ENCODE results near the gene STK26. TPM values are rescaled to one million over a fixed set of nuclear protein-coding genes. Genes with fewer than 3 reads are reported as not detected.

Gene STK26
- 1 to 10 TPM; 2.7 to 4.0 (median 3.4) TPM for total RNA-seq
- long read RNA-seq, partial matches to known transcripts = 0 of 1 reads
- long read RNA-seq, other reads (novel, unspliced or antisense) = 0 of 1 reads

GRCh38 chrX:132022967-132023895 lies at the start of gene STK26:
STK26 (plus strand) TSS chrX:132023302; CDS start chrX:132023618, 316 bp downstream.
- ATAC-seq = peak; percentile 94 to 97 (median 95)
- Histone ChIP-seq H3K27me3 (peaks cover 0 to 10% of the 10 kb centered on the region in 2 donors), H3K4me1 (no peaks in the 10 kb centered on the region), H3K36me3 (no peaks in the 10 kb centered on the region), H3K27ac (peak within 1 kb of the TSS in 2 of 3 donors; percentile 22 to 49), H3K4me3 (peak within 1 kb of the TSS; percentile 56 to 66 (median 59)), H3K9me3 (no peaks in the 10 kb centered on the region)
- WGBS (ENCODE audit: insufficient coverage, low coverage, low lambda C conversion rate, missing lambda C conversion rate) = 34% methylated on average over 10 of the region's 73 CpGs
- intact Hi-C loops (cut with DNase I) = no loop called here
- DNase-seq = peak; percentile 75 to 82 (median 79)
- TF ChIP-seq CTCF (IDR thresholded peaks at IDR 0.05) (no peak), POLR2A (IDR thresholded peaks at IDR 0.05) (peak; percentile 74)

- DNase-seq = no peak
- intact Hi-C loops (cut with DNase I) = no loop called here
- Histone ChIP-seq H3K9me3 (no peaks in the 10 kb centered on the region), H3K4me1 (no peaks in the 10 kb centered on the region), H3K27me3 (no peaks in the 10 kb centered on the region), H3K4me3 (no peak overlapping the region), H3K27ac (no peak overlapping the region), H3K36me3 (no peaks in the 10 kb centered on the region)
- ATAC-seq = no peak
- TF ChIP-seq CTCF (IDR thresholded peaks at IDR 0.05) (no peak), POLR2A (IDR thresholded peaks at IDR 0.05) (no peak)
- 32% methylated on average over 2 of the region's 2 CpGs for WGBS (ENCODE audit: insufficient coverage, low coverage, low lambda C conversion rate, missing lambda C conversion rate)
Observed at GRCh38 chrX:131975851-131976250, 47.3 kb upstream of the STK26 start.

- H3K27me3 ChIP-seq = no peaks in the 10 kb centered on the region
- intact Hi-C loops (cut with DNase I) = no loop called here
- ATAC-seq (no peak), DNase-seq (no peak)
- no peaks in the 10 kb centered on the region for H3K4me1 ChIP-seq
- 29% methylated on average over 3 of the region's 3 CpGs for WGBS (ENCODE audit: insufficient coverage, low coverage, low lambda C conversion rate, missing lambda C conversion rate)
- no peak for TF ChIP-seq POLR2A (IDR thresholded peaks at IDR 0.05)
- TF ChIP-seq CTCF (IDR thresholded peaks at IDR 0.05) = no peak
- H3K9me3 ChIP-seq = no peaks in the 10 kb centered on the region
- no peaks in the 10 kb centered on the region for H3K36me3 ChIP-seq
- no peak overlapping the region for H3K27ac ChIP-seq
- H3K4me3 ChIP-seq = no peak overlapping the region
Observed at GRCh38 chrX:131977619-131978018, 45.5 kb upstream of the STK26 start.

- H3K4me3 ChIP-seq = no peak overlapping the region
- no peaks in the 10 kb centered on the region for H3K9me3 ChIP-seq
- ATAC-seq = no peak
- intact Hi-C loops (cut with DNase I) = no loop called here
- H3K27me3 ChIP-seq = no peaks in the 10 kb centered on the region
- TF ChIP-seq POLR2A (IDR thresholded peaks at IDR 0.05) = no peak
- TF ChIP-seq CTCF (IDR thresholded peaks at IDR 0.05) = no peak
- no peaks in the 10 kb centered on the region for H3K36me3 ChIP-seq
- H3K4me1 ChIP-seq = no peaks in the 10 kb centered on the region
- no peak overlapping the region for H3K27ac ChIP-seq
- no peak for DNase-seq
Observed at GRCh38 chrX:131979116-131979515, 44.0 kb upstream of the STK26 start.

All from right lobe of liver (tissue), 6 donors.